ENCODE measurements around the gene P2RY6.

P2RY6 gene

DNA sequence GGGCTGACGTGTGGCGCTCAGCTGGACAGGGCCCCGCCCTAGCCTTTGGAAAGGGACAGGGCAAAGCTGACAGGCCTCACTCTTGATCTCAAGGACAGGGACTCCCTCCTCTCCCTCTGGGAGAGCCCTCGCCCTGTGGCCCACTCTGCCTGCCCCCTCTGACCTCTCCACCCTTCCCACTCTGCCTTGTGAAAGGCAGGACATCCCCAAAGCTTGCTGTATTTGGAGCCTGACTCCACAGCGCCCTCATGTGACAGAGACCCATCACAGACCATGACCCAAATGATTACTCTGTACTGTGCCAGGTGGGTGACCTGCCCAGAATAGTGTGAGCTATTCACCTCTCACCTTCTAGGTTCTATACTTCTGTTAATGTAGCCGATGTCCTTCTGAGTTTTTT lies 35.3 kb upstream of the P2RY6 start:
- no peak for DNase-seq (ENCODE audit: low read depth in 2 of 2, low spot score in 1 of 2)

DNA sequence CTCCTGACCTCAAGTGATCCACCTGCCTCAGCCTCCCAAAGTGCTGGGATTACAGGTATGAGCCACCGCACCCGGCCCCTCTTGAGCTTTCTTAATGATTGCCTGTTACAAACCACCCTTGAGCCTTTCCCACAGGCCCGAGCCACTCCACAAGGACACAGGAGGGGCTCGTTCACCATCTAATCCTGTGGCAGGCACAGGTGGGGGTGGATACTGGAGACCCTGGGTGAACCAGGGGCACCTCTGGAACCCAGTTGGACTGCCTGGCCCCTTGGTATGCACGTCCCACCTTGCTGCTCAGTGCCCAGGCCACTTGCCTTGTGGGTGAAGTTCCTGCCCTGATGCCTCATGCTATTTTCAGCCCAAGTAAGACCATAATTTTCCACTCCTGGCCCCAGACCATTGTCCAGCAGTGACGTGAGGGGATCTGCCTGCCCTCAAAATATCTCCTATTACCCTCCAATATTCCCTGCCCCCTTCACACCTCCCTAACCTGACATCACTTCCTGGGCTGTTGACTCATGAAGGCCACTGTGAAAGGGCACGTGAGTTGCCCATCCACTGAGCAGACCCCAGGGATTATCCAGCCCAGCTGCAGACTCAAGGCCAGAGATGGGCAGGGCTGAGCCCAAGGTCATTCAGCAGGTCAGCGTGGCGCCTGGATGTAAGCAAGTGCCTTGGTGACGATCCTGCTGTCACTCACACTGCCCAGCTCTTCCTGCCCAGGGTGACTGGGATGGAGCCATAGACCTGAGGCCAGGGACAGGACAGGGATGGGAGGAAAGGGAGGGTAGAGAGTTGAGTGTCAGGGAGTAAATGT lies 34.5 kb upstream of the P2RY6 start:
- DNase-seq (ENCODE audit: low read depth in 2 of 2, low spot score in 1 of 2): no peak

DNA sequence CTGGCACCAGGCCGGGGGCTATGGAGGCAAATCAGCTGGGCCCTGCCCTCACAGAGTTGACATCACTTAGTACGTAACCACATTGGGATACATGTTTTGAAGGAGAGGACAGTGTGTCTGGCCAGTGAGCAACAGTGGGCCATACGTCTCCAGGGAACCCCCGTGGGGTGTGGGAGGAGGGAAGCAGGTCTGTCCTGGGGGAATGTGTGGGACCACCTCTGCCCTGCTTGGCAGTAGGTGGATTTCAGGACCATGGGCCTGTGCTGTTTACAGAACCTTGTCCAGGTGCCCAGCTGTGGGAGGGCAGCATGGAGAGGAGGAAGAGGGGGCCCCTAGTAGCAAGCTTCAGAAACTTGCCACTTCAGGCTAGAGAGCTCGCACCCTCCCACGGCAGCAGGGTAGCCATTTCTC lies 33.0 kb upstream of the P2RY6 start:
- DNase-seq (ENCODE audit: low read depth in 2 of 2, low spot score in 1 of 2): no peak

DNA sequence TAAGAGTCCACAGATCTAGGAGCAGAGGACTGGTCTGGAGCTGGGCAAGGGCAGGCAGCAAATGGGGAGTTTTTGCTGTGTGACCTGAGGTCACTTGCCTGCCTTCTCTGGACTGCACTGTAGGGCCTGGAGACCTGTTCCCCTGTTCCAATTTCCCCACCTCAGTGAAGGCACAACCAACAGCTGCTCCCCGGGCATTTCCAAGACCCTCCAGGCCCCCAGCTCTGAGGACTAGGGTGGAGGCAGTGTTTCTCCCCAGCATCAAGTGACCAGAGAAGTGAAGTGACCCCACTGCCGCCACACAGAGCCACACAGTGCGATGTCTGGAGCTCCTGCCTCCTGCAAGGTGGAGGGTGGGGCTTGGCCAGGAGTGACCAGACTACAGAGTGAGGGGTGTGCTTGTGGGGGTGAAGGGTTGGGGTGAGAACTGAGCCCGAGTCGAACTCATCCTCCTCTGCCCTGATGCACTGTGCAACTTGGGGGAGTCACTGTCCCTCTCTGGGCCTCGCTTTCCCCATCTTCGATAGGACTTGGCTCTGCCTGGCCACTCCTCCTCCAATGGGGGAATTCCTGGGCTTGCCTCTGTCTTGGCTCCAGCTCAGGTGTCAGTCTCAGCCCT lies 32.5 kb upstream of the P2RY6 start:
- DNase-seq (ENCODE audit: low read depth in 2 of 2, low spot score in 1 of 2): no peak

DNA sequence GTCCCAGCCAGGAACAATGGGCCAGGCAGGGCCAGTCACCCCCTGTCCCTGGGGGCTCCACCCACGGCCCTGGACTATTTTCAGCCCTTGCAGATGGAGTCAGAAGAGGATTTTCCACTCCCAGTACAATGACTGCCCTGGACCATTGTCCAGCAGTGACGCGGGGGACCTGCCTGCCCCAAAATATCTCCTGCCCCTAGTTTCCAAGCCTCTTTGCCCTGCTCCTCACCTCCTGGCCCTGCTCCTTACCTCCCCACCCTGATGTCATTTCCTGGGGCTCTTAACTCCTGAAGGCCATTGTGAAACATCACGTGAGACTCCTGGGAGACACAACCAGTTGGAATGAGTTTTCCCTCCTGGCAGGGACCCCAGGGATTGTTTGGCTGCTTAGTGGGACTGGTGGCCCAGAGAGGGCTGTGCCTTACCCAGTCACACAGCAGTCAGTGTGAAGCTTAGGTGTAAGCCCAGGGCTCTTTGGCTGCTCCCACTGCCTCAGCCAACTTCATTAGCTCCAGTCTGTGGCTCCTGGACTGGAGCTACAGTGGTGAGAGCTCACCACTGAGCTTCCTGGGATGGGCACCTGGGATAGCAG lies 31.9 kb upstream of the P2RY6 start:
- DNase-seq (ENCODE audit: low read depth in 2 of 2, low spot score in 1 of 2): no peak

DNA sequence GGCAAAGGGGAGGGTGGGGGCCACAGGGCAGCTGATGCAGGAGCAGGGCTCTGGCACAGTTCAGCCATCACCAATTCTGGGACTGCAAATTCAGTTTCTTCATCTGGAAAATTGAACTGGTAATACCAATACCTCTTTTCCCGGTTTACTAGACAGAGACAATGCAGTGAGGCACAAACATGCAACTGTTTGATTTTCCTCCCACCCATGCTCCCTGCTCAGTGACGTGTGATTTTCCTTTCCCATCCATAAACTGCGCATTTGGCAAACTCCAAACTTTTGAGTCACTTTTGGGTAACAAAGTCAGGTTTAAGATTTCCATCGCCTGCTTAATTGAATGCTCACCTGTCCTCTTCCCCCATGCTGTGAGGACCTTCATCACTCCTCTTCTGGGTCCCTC lies 30.8 kb upstream of the P2RY6 start:
- no peak for DNase-seq (ENCODE audit: low read depth in 2 of 2, low spot score in 1 of 2)

DNA sequence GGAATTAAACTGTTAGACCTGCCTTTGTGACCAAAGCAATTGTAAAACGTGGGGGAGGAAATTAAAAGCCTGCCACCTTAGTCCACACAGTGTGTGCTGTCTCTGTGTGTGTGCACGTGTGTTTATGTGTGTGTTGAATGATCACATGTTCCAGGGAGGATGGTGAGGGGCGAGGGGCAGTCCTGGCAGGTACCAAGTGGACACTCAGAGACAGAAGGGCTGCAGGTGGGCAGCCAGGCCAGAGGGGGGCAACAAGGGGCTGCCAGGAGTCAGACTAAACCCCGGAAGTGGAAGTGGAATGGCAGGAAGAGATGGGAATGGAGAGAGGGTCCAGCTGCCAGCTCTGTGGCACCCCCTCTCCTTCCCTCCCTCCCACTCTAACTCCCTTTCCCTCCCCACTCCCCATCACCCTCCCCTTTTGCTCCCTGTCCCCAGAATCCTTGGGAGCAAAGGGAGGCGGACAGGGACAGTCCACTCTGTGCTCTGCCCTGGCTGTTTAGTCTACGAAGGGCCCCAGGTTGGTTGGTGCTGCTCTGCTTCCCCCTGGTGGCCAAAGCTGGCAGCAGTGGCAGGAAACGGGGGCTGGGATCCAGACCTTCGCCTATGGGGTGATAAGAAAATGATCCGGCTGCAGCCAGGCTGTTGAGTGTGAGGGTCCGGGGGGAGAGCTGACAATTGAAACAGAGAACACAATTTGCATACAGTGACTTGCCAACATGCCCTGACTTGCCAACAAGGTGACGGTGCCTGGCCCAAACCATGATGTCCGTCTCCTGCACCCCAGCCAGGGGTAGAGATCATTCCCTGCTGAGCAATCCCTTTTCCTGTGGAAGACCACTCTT lies 29.7 kb upstream of the P2RY6 start:
- DNase-seq (ENCODE audit: low read depth in 2 of 2, low spot score in 1 of 2): peak; percentile 30 to 43

DNA sequence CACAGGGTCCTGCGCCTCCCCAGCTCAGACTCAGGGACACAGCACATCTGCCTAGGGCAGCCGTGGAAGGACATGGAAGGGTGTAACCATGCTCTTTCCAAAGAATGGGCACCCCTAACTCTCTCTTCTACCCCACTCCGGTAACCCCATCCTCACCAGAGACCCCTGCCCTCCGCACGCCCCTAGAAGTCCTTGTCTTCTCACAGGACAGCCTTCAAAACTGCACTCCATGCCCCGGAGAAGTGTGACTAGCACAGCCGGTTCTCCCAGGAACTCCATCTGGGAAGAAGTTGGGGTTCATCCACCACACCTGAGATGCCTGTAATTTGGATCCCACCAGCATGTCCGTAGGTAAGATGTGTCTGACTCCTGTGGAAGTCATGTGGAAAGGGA lies 29.0 kb upstream of the P2RY6 start:
- no peak for DNase-seq (ENCODE audit: low read depth in 2 of 2, low spot score in 1 of 2)

DNA sequence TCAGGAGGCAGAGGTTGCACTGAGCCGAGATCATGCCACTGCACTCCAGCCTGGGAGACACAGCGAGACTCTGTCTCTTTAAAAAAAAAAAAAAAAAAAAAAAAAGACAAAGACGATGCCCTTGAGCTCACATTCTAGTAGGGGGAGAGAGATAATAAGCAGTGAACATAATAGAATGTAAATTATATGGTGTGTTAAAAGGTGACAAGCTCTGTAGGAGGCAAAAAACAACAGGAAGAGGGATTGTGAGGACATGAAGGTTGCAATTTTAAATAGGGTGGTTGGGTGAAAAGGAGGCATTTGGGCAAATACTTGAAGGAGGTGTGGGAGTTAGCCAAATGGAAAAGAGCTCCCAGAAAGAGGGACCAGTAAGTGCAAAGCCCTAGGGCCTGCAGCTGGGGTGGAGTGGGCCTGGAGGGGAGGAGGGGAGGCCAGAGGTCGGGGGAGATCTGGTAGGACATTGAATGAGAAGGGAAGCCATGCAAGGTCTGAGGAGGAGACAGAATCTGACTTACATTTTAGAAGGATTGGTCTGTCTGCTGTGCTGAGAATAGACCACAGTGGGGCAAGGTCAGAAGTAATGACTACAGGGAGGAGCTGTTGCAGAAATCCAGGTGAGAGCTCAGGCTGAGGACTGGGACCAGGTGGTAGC lies 27.4 kb upstream of the P2RY6 start:
- DNase-seq (ENCODE audit: low read depth in 2 of 2, low spot score in 1 of 2): no peak

DNA sequence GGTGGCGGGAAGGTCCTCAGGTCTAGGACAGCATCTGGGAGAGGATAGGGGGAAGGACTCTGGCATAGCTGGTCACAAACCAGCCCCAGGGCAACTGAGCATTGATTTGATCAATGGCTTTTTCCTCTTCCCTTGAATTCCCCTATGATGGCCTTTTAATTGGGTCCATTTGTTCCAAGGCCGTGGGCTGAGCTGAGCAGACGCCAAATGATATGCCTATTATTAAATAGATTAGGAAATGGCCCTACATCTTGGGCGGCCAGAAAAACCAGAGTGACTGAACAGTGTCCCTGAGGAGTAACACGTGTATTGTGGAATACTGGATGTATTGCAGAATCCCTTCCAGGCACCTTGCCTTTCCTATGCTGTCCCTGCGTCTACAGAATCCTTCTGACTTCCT lies 26.7 kb upstream of the P2RY6 start:
- no peak for DNase-seq (ENCODE audit: low read depth in 2 of 2, low spot score in 1 of 2)

DNA sequence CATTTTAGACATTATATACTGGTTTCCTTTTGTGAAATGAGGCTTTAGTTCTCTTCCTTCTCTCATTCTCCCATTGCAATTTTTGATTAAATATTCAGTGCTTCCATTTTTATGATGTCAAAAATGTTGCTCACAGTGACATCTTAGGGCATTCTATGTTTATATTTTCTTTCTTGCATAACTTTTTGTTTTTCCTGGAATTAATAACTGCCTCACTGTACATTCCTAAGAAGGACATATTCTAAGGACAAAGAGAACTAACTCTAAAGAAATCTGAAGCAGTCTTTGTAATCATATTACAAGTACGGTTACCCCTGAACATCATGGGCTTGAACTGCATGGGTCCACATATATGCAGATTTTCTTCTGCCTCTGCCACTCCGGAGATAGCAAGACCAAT lies 25.8 kb upstream of the P2RY6 start:
- no peak for DNase-seq (ENCODE audit: low read depth in 2 of 2, low spot score in 1 of 2)

DNA sequence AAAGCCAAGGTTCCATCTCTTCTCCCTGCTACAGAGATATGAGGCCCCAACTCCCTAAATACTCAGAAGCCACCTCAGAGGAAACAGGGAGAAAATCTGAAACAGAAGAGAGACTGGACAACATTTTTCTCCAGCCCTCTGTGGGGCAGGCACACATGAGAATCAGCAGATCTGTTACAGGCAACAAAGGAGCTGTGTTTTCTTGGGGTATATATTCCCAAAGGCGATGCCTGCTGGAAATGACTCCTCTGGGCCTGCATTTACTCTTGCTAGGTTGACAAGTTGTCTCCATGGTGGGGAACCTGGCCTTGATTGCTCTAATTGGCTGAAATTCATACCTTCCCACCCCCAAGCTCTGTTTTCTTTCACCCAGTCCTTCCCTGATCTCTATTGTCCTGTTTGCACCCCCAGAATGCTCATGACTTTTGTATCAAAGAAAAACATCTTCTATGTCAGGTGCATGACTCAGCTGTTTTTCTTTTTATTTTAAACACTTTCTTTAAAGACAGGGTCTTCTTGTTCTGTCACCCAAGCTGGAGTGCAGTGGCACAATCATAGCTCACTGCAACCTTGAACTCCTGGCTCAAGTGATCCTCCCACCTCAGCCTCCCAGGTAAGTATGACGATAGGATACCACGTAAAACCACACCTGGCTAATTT lies 23.5 kb upstream of the P2RY6 start:
- DNase-seq (ENCODE audit: low read depth in 2 of 2, low spot score in 1 of 2): no peak

DNA sequence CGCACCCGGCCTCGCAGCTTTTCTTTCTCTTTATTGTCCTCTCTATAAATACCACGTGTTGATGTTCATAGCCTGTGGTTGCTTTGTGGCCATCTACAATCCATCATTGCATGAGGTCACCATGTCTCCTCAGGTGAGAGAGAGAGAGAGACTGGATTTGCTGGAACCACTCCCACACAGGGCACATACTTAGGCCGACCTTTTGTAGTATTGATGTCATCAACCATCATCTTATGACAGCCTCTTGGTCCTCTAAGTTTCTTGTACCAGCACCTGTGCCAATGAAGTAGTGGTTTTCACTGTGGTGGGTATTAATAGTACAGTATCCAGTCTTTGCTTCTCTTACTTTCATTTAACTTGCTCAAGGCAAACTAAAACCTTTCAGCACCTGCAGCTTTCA lies 22.8 kb upstream of the P2RY6 start:
- DNase-seq (ENCODE audit: low read depth in 2 of 2, low spot score in 1 of 2): no peak

DNA sequence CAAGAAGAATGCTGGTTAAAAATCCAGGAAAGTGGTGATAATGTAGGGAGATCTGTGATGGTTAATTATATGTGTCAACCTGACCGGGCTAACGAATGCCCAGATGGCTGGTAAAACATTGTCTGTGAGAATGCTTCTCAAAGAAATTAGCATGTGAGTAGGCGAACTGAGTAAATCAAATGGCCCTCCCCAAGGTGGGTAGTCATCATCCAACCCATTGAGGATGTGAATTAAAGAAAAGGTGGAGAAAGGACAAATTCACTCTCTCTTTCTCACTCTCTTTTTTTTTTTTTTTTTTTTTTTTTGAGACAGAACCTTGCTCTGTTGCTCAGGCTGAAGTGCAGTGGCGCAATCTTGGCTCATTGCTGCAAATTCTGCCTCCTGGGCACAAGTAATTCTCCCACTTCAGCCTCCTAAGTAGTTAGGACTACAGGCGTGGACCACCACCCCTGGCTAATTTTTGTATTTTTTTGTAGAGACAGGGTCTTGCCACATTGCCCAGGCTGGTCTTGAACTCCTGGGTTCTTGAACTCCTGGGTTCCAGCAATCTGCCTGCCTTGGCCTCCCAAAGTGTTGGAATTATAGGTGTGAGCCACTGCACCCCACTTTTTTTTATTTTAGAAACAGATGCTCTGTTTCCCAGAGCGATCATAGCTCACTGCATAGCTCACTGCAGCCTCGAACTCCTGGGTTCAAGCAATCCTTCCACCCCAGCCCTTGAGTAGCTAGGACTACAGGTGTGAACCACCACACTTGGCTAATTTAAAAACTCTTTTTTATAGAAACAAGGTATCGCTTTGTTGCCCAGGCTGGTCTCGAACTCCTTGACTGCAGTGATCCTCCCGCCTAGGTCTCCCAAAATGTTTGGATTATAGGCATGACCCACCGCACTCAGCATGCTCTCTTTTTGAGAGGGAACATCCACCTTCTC lies 22.0 kb upstream of the P2RY6 start:
- no peak for DNase-seq (ENCODE audit: low read depth in 2 of 2, low spot score in 1 of 2)

DNA sequence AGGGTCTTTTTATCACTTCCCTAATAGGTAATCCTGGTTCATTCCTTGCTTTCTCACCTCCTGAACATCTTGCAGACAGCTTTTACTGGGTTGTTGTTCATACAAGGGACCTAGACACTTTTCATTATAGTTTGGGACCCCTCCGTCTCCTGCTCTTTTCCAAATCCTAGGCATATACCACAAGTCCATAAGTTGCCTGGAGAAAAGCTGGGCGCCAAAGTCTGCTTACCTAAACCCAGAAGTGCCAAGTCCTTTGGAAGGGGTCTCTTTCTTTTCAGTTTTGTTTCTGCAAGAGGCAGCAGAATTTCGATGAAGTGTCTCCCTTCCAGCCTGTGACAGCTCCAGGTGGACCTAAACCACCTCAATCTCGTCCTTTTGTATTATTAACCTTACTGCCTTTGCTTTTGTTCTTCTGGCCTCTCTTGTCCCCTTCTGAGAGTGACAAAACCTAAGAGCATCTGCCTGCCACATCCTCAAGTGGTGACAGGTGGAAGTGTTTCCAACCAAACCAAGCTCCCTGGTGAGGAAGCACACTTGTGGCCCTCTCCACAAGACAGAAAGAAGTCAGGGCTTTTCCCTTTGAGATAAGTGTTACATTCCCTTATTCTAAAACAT lies 19.5 kb upstream of the P2RY6 start:
- no peak for DNase-seq (ENCODE audit: low read depth in 2 of 2, low spot score in 1 of 2)

DNA sequence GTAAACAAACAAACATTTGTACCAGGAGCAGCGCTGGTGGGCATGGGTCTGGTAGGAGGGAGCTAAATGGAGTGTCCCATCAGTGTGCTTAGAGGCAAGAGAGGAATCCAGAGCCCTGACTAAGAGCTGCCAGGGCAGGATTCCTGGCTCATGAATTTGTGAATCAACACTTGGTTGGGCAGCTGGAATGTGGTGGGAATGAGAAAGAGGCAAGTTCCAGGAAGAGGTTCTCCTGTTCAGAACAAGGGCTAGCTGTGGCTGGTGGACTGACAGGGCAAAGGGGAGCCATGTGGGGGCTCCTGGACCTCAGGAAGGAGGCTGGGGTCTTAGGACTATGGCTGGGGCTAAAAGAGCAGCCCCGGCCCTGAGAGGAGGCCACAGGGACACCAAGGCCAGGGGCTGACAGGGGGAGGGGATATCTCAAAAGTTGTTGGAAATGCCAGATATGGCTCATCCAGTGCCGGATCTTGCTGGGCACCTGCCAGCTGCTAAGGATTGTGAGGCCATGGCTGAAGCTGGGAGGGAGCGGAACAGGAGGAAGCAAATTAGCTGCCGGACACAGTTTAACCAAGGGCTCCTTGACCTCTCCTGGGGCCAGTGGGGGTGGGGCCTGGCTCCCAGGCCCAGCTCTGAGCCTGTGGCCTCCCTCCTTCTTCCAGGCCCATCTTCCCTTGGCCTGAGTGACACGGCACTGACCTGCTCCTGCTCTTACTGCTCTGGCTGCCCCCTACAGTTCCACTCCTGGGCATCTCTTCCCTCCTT lies 14.6 kb upstream of the P2RY6 start:
- no peak for DNase-seq (ENCODE audit: low read depth in 2 of 2, low spot score in 1 of 2)

DNA sequence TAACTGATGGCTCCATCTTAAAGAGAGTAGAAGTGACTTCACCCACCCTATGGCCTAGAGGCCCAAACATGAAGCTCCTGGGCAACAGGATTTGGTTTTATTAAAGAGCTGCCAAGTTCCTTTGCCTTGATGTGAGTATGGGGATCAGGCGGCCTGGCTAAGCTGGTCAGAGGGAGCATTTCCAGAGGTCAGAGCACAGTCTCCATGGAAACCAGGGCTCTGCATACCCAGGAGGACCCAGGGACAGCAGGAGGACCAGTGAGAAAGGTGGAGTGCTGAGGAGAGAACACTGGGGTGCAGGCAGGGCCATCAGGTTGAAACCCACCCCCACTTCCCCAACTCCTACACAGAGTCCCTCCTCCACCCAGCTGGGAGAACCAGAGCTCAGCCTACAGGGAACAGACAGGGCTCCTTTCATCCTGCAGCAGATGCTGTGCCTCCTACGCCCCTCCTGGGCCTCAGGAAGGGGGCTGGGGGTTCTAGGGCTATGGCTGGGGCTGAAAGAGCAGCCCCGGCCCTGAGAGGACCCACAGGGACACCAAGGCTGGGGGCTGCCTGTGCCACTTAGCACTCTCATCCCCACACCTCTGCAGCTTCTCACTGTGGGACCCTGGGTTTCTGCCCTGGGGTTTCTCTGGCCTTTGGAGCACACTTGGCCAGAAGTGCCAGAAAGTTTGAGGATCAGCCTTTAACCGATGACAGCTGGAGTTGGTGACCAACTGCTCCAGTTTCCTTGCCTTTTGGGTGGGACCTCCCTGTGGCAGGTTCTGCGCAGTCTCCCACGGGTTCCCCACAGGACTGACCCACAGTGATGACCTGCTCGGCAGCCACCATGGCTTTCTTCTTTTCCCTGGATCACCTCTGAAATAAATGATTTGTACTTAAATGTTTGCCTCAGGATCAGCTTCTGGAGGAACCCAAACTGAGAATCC lies 13.8 kb upstream of the P2RY6 start:
- DNase-seq (ENCODE audit: low read depth in 2 of 2, low spot score in 1 of 2): no peak
